Fibroblast of lung (primary cell): ENCODE data around the gene TAOK2.

Experiments used
- EZH2 ChIP-seq: IDR thresholded peaks from 2 replicates; pipeline ENCODE4 v1.5.1; 2012; ENCODE audit warnings: low read length, control low read depth, mild to moderate bottlenecking; ENCODE audit errors: missing control alignments
- TF ChIP-seq, protein P1 (sequence below), 2 donors: IDR thresholded peaks in 1 of 2; conservative IDR thresholded peaks in 1 of 2; 1 replicate in 1 of 2; 2 replicates in 1 of 2; pipeline ENCODE4 v1.5.1; 2011 to 2012; ENCODE audit warnings: low read length in 2 of 2, control low read depth in 1 of 2, inconsistent platforms in 1 of 2, low read depth in 1 of 2, mild to moderate bottlenecking in 1 of 2

DNA sequence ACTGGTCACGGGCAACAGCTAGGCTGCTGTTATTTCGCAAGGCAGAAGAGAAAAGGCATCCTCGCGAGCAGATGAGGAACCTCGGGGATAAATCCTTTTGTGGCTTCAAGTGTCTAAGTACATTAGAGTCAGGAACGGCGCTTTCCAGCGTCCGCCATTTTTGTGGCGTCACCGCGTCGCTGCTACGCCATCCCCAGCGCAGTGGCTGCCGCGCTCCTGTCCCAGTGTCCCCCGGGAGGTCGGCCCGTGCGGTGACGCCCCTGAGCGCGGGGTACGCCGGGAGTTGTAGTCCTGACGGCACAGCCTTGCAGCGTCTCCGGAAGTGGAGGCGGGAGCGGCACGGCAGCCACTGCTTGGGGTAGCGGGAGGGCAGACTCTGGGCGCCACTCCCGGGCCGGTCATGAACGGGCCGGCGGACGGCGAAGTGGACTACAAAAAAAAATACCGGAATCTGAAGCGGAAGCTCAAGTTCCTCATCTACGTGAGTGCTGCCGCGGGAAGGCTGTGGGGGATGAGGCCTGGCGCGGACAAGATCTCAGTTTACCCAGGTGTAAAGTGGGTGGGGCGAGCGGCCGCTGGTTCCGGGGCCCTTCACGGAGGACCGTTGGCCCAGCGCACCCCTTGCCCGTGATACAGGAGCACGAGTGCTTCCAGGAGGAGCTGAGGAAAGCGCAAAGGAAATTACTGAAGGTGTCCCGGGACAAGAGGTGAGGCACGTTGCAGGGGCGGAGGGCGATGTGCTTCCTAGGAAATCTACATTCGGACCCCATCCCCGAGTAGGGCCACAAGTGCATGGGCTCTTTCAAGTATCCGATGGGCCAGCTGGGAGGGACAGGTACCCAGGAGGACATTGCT is 22.5 kb downstream of the TAOK2 start, which contains the start of gene INO80E:
- TF ChIP-seq, protein P1, sequence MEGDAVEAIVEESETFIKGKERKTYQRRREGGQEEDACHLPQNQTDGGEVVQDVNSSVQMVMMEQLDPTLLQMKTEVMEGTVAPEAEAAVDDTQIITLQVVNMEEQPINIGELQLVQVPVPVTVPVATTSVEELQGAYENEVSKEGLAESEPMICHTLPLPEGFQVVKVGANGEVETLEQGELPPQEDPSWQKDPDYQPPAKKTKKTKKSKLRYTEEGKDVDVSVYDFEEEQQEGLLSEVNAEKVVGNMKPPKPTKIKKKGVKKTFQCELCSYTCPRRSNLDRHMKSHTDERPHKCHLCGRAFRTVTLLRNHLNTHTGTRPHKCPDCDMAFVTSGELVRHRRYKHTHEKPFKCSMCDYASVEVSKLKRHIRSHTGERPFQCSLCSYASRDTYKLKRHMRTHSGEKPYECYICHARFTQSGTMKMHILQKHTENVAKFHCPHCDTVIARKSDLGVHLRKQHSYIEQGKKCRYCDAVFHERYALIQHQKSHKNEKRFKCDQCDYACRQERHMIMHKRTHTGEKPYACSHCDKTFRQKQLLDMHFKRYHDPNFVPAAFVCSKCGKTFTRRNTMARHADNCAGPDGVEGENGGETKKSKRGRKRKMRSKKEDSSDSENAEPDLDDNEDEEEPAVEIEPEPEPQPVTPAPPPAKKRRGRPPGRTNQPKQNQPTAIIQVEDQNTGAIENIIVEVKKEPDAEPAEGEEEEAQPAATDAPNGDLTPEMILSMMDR (conservative IDR thresholded peaks at IDR 0.05 in 1 of 2, IDR thresholded peaks at IDR 0.05 in 1 of 2; ENCODE audit: low read depth in 1 of 2, low read length in 2 of 2) = no peak
- TF ChIP-seq EZH2 = no peak
